K562 (cell line): Measurements from ENCODE around the gene ARHGEF7. TPM values are rescaled to one million over a fixed set of nuclear protein-coding genes. Genes with fewer than 3 reads are reported as not detected.

ENCODE experiments used
- ATAC-seq: fragments of 200-7000 bp; cut with Tn5 transposase; 3 replicates; pipeline ENCODE4 v1.9.1; 2020; ENCODE audit warnings: moderate library complexity
- BruUV-seq: library from RNA; stranded (reverse); fragments of 400-500 nt; replicated peaks from 2 replicates; lab custom pipeline; 2021; lab: Mats Ljungman, UMichigan
- CTCF ChIA-PET: fragments of 300-600 bp; formaldehyde crosslinking; extraction: SDS; loops from one replicate; lab custom pipeline; 2021; ENCODE audit warnings: low intra/inter-chr PET ratio; lab: Yijun Ruan, JAX
- POLR2A ChIA-PET: fragments of 300-600, 350-650 bp; sonication (Branson Sonifier 250); formaldehyde crosslinking; extraction: SDS; loops from one replicate; lab custom pipeline; 2021; ENCODE audit warnings: antibody characterized with exemption, inconsistent platforms; lab: Yijun Ruan, JAX
- DNase-seq, 4 experiments: peaks; one replicate each; pipeline versions ENCODE4 v3.0.0 to v3.0.0-alpha.2; 2011 to 2018; ENCODE audit warnings: low spot score in 3 of 4, mixed read lengths in 3 of 4; ENCODE audit errors: extremely low read depth in 1 of 4
- FAIRE-seq: peaks from 2 replicates; lab custom pipeline; 2011; peaks lifted over from hg19 to GRCh38; lab: Jason Lieb, UNC
- H2AFZ ChIP-seq: 2 replicates; pipeline ENCODE4 v1.6.0; 2011; ENCODE audit warnings: low read depth, low read length, control low read depth, inconsistent platforms
- H3K27ac ChIP-seq: fragments of 200-600 bp; 3 replicates; pipeline ENCODE4 v1.8.0; 2011; ENCODE audit warnings: low read depth, mild to moderate bottlenecking, control low read depth, inconsistent platforms, low read length, moderate library complexity, mixed read lengths; ENCODE audit errors: extremely low read depth
- H3K27me3 ChIP-seq, 2 experiments: fragments of 300-600 bp in 1 of 2; 2 replicates in 1 of 2; 3 replicates in 1 of 2; pipeline versions ENCODE4 v1.6.0 to v1.8.0; 2011; ENCODE audit warnings: inconsistent platforms in 2 of 2, low read length in 2 of 2, mild to moderate bottlenecking in 1 of 2, mixed read lengths in 1 of 2, moderate library complexity in 1 of 2; ENCODE audit not compliant: control insufficient read depth in 2 of 2, insufficient read depth in 2 of 2
- H3K36me3 ChIP-seq: fragments of 300-600 bp; 3 replicates; pipeline ENCODE4 v1.8.0; 2011; ENCODE audit warnings: mild to moderate bottlenecking, low read length, inconsistent platforms; ENCODE audit not compliant: control insufficient read depth, insufficient read depth
- H3K4me1 ChIP-seq, 2 experiments: fragments of 200-600 bp in 1 of 2; replicated peaks in 1 of 2; 2 replicates in 1 of 2; 3 replicates in 1 of 2; pipeline versions ENCODE4 v1.5.1 to v1.8.0; 2011; ENCODE audit warnings: inconsistent platforms in 2 of 2, low read length in 2 of 2, mild to moderate bottlenecking in 1 of 2, mixed read lengths in 1 of 2, moderate library complexity in 1 of 2; ENCODE audit not compliant: control insufficient read depth in 2 of 2, insufficient read depth in 2 of 2
- H3K4me2 ChIP-seq: 2 replicates; pipeline ENCODE4 v1.6.1; 2011; ENCODE audit warnings: low read length, control low read depth, inconsistent platforms, mixed read lengths; ENCODE audit not compliant: insufficient read depth
- H3K4me3 ChIP-seq: fragments of 200-600 bp; sonication (generic), shearing (Covaris generic); 2 replicates; pipeline ENCODE4 v1.5.1; 2016; ENCODE audit warnings: control low read depth, inconsistent platforms
- H3K79me2 ChIP-seq: fragments of 200-600 bp; 3 replicates; pipeline ENCODE4 v1.8.0; 2011; ENCODE audit warnings: low read length, inconsistent platforms; ENCODE audit not compliant: control insufficient read depth, insufficient read depth
- H3K9ac ChIP-seq, 2 experiments: 2 replicates each; pipeline versions ENCODE4 v1.6.0 to v1.6.1; 2011; ENCODE audit warnings: low read depth in 2 of 2, low read length in 2 of 2, control low read depth in 1 of 2, inconsistent platforms in 1 of 2, mild to moderate bottlenecking in 1 of 2, mixed read lengths in 1 of 2; ENCODE audit not compliant: insufficient read depth in 1 of 2
- H3K9me1 ChIP-seq: one replicate; pipeline ENCODE4 v1.6.0; 2011; ENCODE audit warnings: inconsistent platforms, mild to moderate bottlenecking, low read length, moderate library complexity; ENCODE audit not compliant: control insufficient read depth, insufficient read depth
- H3K9me3 ChIP-seq: replicated peaks from 2 replicates; pipeline ENCODE4 v1.5.1; 2011; ENCODE audit warnings: low read depth, low read length, inconsistent platforms; ENCODE audit not compliant: control insufficient read depth, insufficient read depth
- H4K20me1 ChIP-seq: replicated peaks from 2 replicates; pipeline ENCODE4 v1.6.1; 2011; ENCODE audit warnings: low read length, inconsistent platforms, mixed read lengths; ENCODE audit not compliant: control insufficient read depth, insufficient read depth
- BACH1 ChIP-seq: fragments of 200-800 bp; sonication (Bioruptor generic); IDR thresholded peaks from 2 replicates; pipeline ENCODE4 v1.6.1; 2016; ENCODE audit warnings: missing genetic modification characterization, missing compliant biosample characterization
- HDAC3 ChIP-seq: fragments of 450-650 bp; IDR thresholded peaks from 2 replicates; pipeline ENCODE4 v1.6.1; 2018; ENCODE audit warnings: borderline replicate concordance, mild to moderate bottlenecking, moderate library complexity; ENCODE audit not compliant: partially characterized antibody
- JUNB ChIP-seq: fragments of 450-650 bp; formaldehyde crosslinking; conservative IDR thresholded peaks from 2 replicates; pipeline ENCODE4 v1.4.0; 2020; ENCODE audit warnings: mild to moderate bottlenecking
- NFIX ChIP-seq: fragments of 250-450 bp; sonication (Bioruptor Pico); IDR thresholded peaks from 2 replicates; pipeline ENCODE4 v1.4.0; 2020; ENCODE audit warnings: low read depth, mild to moderate bottlenecking, moderate library complexity
- POLR2G ChIP-seq: fragments of 200-400 bp; formaldehyde crosslinking; IDR thresholded peaks from 2 replicates; pipeline ENCODE4 v1.6.1; 2017; ENCODE audit warnings: low read depth, mild to moderate bottlenecking, antibody characterized with exemption, low read length, moderate library complexity
- POLR3A ChIP-seq: IDR thresholded peaks from 2 replicates; pipeline ENCODE4 v1.6.1; 2011; ENCODE audit warnings: borderline replicate concordance, mild to moderate bottlenecking, moderate library complexity; ENCODE audit not compliant: insufficient read length, insufficient read depth; ENCODE audit errors: extremely low read depth
- SMARCA5 ChIP-seq: fragments of 450-650 bp; IDR thresholded peaks from 2 replicates; pipeline ENCODE4 v1.6.1; 2016
- TRIM28 ChIP-seq: fragments of 450-650 bp; IDR thresholded peaks from 2 replicates; pipeline ENCODE4 v1.6.1; 2017
- ZNF609 ChIP-seq: sonication (generic); formaldehyde crosslinking; IDR thresholded peaks from 2 replicates; pipeline ENCODE4 v1.8.1; 2023; ENCODE audit warnings: missing genetic modification reagents, mild to moderate bottlenecking, borderline replicate concordance
- ZNF830 ChIP-seq: fragments of 250-450 bp; sonication (Bioruptor Pico); IDR thresholded peaks from 2 replicates; pipeline ENCODE4 v1.5.0; 2021; ENCODE audit warnings: mild to moderate bottlenecking
- WGBS: fragments of 100-300 bp; shearing (Covaris generic); methylation state at CpG from one replicate; pipeline ENCODE4 v1.1.6; 2016; ENCODE audit warnings: low coverage, mixed read lengths; ENCODE audit not compliant: insufficient coverage; ENCODE audit errors: missing lambda C conversion rate; 5-methylcytosine and 5-hydroxymethylcytosine counted together
- in situ Hi-C: fragments of 300-500 bp; cut with MboI; formaldehyde crosslinking; loops from 4 replicates; pipeline ENCODE4 v1.15.0; 2018; ENCODE audit warnings: inconsistent platforms, mixed read lengths
- intact Hi-C: fragments of 100-400 bp; cut with micrococcal nuclease; formaldehyde crosslinking; loops from 2 replicates; pipeline ENCODE4 v1.14.2; 2022
- polyA plus RNA-seq, 8 experiments: library from polyadenylated mRNA; depleted of rRNA in 4 of 8; stranded (reverse) in 5 of 8; unstranded in 3 of 8; fragments of >200 nt; fragmentation: Nextera tagmentation in 2 of 8; fragmentation: Illumina TruSeq in 1 of 8; extraction: Ambion mirVana in 2 of 8; extraction: Trizol in 1 of 8; gene quantifications; 2 replicates each; pipeline versions ENCODE4 v1.2.1 to v1.2.3, GENCODE V29; 2011 to 2014; ENCODE audit warnings: inconsistent platforms in 1 of 8, missing spikeins in 1 of 8
- total RNA-seq, 7 experiments: library from RNA; depleted of rRNA in 6 of 7; stranded (reverse); fragments of >200 nt in 6 of 7; fragmentation: Illumina TruSeq in 2 of 7; extraction: Trizol in 2 of 7; gene quantifications; 2 replicates each; pipeline versions ENCODE4 v1.2.1 to v1.2.3, GENCODE V29; 2011 to 2021; ENCODE audit warnings: low replicate concordance in 1 of 7

Gene ARHGEF7
- total and polyA plus RNA-seq, 9 of the 15 experiments (the other 6 are each of a cell fraction or from before 2014, with no cell fraction given): 2.1 to 26.8 (median 17.5) TPM

GRCh38 chr13:111313911-111314425, 198.9 kb downstream of the ARHGEF7 start (continued):
- TF ChIP-seq BACH1 (tag) (no peak), ZNF609 (CRISPR knock-in tag) (no peak), NFIX (no peak), POLR3A (no peak), ZNF830 (no peak)

GRCh38 chr13:111314852-111315251, 199.7 kb downstream of the ARHGEF7 start:
- FAIRE-seq (no peak), ATAC-seq (no peak), DNase-seq (no peak)
- Histone ChIP-seq H3K27me3 (peaks cover 0 to 25% of the 10 kb centered on the region in 2 experiments; a peak in 4 of 5 replicates), H3K4me1 (no peaks in the 10 kb centered on the region), H3K9me3 (no peaks in the 10 kb centered on the region; the same call in 1 of the 2 replicates), H2AFZ (no peak overlapping the region), H3K79me2 (no peaks in the 10 kb centered on the region), H3K9me1 (no peaks in the 10 kb centered on the region), H4K20me1 (no peaks in the 10 kb centered on the region), H3K27ac (no peak overlapping the region), H3K4me2 (no peak overlapping the region), H3K4me3 (no peak overlapping the region), H3K36me3 (no peaks in the 10 kb centered on the region), H3K9ac (no peak overlapping the region)
- POLR2A ChIA-PET: no interaction called here
- CTCF ChIA-PET: no interaction called here
- in situ Hi-C loops: no loop called here
- 28% methylated on average over 5 of the region's 6 CpGs for WGBS
- TF ChIP-seq POLR2G (no peak), JUNB (CRISPR knock-in tag) (no peak), TRIM28 (no peak), SMARCA5 (no peak), HDAC3 (no peak)
- BruUV-seq: no TSS peak
- intact Hi-C loops: no loop called here
